DMS114 treated with DMSO at 0.1 percent for 48 hours (cell line): ENCODE data around the gene RAB3D.
"Not testable (repeated sequence)": the region's sequence is repeated elsewhere in the genome, so short reads cannot be mapped to it uniquely, and the experiment has no call there.

Source experiments
- DNase-seq: peaks from one replicate; lab custom pipeline; 2025; ENCODE audit not compliant: unreplicated experiment; lab: John Stamatoyannopoulos, UW

The RAB3D gene

DNA sequence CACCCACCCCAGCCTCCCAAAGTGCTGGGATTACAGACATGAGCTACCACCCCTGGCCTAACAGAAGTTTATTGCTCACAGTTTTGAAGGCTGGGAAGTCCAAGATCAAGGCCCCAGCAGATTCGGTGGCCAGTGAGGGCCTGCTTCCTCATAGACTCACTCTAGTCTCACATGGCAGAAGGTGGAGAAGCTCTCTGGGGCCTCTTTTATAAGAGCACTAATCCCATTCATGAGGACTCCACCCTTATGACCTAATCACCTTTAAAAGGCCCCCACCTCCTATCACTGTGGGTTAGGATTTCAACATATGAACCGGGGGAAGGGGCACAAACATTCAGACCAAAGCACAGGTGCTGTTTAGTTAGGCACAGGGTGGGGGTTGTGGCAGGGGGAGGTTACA lies 28.1 kb upstream of the RAB3D start:
- DNase-seq, result no peak

DNA sequence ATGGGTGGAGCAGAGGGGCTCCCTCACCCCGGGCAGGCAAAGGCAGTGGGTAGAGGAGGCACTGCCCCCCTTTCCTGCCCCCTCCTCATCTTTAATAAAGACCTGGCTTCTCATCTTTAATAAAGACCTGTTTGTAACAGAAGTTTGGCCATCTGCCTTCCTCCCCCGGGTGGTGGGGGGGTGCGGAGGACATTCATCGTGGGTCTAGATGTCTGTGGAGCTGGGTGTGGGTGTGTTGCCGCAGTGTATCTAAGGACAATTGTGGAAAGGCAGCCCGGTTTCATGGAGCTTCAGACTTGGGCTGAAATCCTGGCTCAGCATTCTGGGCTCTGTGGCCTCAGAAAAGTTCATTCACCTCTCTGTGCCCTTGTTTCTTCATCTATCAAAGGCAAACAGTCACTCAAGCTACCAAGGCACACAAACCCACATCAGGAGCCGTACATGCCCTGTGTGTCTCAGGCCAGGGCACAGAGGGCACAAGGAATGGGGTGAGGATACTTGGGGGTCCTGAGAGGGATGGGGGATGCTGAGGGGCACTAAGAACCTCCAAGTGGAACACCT lies 26.2 kb upstream of the RAB3D start:
- no peak for DNase-seq

DNA sequence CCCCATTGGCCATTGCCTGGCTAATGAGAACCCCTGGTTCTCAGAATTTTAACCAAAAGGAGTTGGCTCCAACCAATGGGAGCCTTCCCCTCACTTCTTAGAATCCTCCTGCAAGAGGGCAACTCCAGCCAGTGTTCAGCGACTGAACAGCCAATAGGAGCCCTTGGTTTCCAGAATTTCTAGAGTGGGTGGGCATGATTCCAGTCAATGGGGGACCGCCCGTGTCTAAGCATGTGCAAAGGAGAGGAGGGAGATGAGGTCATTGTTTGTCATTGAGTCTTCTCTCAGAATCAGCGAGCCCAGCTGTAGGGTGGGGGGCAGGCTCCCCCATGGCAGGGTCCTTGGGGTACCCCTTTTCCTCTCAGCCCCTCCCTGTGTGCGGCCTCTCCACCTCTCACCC lies 25.5 kb upstream of the RAB3D start:
- DNase-seq, result no peak

DNA sequence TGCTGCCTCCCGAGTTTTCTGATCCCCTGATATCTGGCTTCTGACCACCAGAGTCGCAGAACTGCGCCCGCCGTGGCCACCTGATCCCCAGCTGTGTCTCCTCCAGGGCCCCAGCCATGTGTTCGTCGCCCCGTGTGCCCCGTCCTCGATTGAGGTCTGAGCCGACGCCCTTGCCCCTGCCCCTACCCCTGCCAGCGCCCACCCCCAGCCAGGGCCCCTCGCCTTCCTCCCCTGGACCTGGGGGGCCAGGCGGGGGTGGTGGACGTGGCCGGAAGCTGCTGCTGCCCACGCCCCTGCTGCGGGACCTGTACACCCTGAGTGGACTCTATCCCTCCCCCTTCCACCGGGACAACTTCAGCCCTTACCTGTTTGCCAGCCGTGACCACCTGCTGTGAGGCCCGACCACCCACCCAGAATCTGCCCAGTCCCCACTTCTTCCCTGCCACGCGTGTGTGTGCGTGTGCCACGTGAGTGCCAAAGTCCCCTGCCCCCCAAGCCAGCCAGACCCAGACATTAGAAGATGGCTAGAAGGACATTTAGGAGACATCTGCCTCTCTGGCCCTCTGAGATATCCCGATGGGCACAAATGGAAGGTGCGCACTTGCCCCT lies 24.9 kb upstream of the RAB3D start:
- no peak for DNase-seq

DNA sequence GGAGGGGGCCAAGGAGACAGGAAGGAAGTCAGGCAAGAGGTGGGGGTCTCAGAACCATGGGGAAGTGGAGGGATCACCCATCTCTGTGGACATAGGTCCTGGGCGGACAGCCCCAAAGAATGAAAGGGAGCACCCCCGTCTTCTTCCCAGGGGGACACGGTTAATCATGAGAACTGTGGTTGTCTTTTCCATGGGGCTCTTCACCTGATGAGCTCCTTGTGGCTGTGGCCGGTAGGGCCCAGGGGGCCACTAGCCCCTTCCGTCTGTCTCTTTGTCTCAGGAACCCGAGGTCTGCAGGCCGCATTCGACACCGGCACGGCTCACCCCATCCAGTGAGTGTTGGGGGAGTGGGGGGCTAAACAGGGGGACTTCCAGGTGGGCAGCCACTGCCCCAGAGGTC lies 24.4 kb upstream of the RAB3D start:
- no peak for DNase-seq

DNA sequence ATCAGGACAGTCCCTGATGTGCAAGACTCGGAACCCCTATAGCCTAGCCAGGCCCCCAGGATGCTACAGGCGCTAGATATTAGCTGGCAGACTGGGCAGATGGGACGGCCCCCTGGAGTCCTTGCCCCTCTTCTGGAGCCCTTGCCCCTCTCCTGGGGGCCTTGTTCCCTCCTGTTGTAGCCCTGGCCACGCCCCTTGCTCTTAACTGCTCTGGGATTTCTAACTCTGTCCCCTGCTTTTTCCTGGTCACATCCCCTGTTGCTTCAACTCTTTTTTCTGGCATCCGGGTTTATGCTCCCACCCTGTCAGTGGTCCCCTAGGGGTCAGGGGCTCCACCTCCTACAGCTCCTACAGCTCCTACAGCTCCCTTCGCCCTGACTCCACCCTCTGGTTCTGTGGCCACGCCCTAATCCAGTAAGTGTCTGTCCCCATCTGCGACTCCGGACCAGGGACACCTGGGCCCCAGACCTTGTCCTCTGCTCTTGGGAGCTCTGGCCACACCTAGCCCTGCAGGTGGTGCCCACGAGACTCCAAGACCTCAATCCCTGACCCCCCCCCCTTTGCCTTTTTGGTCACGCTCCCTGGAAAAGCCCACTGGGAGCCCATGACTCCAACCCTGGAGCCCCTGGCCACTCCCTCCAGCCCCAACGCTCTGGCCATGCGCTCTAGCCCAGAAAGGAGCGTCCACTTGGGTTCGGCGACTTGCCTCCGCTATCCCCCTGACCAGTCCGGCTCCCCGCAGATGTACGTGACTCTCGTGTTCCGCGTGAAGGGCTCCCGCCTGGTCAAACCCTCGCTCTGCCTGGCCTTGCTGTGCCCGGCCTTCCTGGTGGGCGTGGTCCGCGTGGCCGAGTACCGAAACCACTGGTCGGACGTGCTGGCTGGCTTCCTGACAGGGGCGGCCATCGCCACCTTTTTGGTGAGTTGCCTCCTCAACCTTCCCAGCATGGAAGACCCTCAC lies 22.6 kb upstream of the RAB3D start:
- DNase-seq, result no peak

DNA sequence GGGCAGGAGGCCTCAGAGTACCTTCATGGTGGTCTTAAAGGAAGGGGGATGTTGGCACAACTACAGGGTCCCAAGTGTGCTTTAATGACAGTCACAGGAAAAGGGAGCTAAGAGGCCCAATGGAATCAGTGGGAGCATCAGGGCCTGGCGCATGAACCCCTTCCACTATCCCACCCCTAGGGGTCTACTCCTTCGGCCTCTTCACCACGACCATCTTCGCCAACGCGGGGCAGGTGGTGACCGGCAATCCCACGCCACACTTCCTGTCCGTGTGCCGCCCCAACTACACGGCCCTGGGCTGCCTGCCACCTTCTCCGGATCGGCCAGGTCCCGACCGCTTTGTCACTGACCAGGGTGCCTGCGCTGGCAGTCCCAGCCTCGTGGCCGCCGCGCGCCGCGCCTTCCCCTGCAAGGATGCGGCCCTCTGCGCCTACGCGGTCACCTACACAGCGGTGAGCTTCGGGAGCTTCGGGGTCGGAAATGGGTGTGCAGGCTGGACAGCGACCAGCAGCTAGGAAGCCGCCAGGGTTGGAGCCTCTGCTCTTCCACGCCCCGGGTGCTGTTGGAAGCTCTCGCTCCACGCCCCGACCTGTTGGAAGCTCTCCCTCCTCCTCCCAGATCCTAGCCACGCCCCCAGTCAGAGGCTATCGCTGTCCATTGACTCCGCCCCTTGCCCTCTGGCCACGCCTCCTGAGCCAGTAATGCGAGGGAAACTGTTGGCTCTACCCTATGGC lies 21.7 kb upstream of the RAB3D start:
- DNase-seq, result no peak

DNA sequence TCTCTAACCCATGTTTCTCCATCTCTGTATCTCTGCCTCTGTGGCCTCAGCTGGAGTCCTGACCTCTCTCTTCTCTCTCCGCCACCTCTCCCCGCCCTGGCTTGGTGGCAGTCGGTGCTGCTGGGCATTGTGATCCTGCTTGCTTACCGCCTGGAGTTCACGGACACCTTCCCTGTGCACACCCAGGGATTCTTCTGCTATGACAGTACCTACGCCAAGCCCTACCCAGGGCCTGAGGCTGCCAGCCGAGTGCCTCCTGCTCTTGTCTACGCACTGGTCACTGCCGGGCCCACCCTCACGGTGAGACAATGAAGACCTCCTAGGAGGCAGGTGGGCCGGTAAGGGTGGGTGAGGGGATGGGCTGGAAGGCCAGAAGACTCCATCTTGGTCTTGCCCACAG lies 20.0 kb upstream of the RAB3D start:
- no peak for DNase-seq

DNA sequence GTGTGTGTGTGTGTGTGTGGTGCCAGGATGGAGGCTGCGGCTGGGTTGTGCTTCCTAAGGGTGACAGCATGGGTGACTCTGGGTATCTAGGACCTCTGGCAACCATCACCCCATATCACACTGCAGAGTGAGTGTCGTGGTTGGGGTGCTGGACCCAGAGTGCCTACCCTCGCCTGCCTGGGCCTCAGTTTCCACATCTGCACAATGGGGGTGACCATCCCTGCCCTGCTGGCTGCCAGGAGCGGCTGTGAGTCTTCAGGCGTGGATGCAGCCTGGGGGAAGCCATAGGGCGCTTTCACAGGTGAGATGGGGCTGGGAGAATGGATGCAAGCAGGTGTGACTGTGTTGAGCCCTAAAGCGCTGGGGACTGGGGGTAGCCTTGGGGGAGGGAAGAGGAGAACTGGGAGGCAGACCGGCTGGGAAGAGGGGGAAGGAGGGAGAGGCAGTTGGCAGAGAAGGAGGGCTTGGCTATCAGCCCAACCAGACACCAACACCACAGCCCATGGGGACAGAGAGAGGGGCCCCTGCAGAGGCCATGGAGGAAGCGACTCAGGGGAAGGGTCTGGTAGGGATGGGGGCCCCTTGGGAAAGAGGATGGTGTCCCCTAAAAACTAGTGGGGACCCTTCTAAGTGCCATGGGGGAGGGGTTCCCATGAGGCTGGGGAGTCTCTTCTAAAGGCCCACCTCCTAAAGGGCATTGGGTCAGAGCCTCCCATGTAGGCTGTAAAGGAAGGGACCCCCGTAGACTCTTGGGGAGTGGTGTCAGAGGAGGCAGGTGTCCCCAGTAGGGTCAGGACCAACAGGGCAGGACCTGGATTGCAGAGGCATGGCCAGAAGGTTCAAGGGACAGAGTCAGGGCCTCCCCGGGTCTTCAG lies 17.5 kb upstream of the RAB3D start:
- no peak for DNase-seq

DNA sequence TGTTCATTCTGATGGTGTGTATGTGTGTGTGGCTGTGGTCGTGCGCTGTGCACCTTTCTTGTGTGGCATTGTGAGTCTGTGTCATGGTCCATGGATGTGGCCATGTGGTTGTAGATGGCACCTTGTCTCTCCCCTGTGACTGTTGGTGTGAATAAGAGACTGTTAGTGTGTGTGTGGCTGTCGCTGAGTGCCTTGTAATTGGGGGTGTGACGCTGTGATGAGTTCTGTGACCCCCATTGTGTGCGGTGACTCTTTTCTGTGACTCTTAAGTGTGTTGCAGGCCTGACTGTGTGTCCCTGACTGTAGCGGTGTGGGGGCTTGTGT lies 16.6 kb upstream of the RAB3D start:
- DNase-seq, result no peak

DNA sequence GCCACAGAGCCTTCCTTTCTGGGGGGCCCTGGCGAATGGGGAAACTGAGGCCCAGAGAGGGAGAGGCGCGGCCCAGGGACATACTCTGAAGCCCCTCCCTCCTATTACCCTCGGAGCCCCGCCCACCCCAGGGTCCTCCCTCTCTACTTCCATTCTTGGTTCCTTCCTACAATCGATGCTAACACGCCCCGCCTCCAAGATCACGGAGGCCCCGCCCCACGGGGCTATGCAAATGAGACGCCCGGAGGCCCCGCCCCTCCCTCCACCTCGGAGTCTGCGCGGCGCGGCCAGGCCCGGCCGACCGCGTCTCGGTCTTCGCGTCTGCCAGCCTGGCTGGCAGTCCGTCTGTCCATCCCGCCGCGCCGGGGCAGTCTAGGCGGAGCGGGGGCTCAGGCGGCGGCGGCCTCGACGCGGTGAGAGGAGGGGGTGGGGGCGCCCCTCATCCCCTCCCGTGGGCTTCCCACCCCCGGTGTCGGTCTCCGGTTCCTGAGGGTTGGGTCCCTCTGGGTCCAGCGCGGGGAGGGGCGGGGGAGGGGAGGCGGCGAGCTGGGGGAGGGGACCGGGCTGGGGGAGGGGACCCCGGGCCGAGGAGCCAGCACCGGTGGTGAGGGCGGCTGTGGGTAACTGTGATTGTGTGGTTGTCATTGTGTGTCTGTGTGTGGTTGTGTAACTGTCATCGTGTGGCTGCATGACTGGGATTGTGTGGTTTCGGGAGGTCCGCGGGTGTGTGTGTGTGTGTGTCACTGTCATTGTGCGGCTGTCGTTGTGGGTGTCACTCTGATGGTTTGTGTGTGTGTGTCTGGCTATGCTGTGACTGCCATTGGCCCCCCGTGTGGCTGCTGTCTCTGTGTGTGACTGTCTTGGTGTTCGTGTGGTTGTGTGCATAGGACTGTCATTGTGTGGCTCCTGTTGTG lies 16.0 kb upstream of the RAB3D start, which contains the start of gene PLPPR2:
PLPPR2 (plus strand) TSS at position 273 of the 914 bp plus-strand sequence. CDS start 2,242 bp downstream, outside the sequence.
- DNase-seq, result peak; percentile 66

DNA sequence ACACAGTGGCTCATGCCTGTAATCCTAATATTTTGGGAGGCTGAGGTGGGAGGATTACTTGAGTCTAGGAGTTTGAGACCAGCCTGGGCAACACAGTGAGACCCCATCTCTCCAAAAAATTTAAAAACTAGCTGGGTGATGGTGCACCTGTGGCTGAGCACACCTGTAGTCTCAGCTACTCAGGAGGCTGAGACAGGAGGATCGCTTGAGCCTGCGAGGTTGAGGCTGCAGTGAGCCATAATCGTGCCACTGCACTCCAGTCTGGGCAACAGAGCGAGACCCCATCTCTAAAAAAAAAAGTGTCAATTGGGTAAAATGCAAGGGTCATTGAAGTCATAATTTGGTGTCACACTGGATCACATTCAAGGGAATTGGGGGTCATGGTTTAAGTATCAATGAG lies 14.6 kb upstream of the RAB3D start:
- DNase-seq, result not testable (repeated sequence)

DNA sequence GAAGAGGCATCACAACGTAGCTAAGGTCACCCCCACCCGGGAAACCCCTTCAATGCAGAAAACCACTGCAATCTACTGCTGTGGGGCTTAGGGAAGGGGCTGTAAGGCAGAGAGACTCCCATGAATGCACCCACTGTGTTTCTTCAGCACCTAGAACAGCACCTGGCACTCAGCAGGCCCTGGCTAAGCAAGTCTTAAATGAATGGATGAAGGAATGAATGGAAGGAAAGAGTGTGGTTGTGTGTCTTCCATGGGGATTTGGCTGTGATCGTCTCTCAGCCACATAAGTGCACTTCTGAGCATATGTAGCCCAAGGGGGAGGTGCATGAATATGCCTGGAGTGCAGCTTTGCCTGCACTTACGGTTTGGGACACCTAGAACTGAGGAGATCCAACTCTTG lies 9.7 kb upstream of the RAB3D start:
- DNase-seq, result no peak

DNA sequence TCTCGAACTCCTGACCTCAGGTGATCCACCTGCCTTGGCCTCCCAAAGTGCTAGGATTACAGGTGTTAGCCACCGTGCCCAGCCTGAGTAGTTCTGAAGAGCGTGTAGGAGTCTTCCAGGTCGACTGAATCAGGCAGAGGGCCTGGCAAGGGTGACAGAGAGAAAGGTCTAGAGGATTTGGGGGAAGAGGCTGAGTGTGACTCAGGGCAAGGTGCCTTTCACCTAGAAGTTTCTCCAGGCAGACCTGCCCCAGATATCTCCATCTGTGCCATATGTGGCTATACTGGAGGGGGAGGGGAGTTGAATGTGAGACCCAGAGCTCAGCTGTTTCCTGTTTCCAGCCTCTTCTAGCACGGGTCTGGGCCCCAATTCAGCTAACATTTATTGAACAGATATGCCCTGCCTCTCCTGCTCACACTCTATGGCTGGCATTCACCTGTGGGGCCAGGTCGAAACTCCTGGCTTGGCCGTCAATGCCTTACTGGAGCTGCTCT lies 8.1 kb upstream of the RAB3D start:
- no peak for DNase-seq

DNA sequence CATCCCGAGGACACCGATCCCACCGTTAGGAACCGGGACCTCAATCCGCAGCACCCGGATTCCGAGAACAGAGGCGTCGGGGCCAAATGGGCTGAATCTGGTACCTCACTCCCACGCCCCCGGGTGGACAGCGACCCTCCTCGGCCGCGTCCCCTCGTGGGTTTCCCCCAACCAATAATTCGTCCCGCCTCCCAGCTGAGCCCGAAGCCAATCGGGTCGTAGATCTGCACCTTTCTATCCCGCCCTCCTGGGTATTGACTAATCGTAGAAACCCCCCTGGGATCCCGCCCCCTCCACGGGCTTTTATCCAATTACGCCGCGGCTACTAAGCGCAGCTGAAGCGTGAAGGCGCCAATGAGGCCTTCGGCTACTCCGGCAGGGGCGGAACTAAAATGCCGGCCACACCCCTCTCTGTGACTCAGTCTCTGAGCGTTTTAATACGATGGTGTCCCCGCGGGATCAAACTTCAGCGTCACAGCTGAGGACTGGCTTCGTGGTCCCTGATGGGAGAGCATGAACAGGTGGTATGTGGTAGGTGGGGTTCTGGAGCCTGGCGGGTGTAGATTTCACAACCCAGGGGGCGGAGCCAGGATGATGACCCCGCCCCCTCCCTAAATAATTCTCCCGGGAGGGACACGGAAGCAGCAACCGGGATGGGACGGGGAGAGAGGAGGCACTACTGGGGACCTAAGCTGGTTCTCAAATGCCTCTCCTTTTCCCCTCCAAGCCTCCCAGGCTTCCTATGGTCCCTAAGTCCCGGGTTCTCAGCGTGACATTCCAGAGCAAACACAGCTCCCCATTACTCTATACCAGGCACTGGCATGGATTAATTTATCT lies 6.9 kb upstream of the RAB3D start, which contains the start of the genes CCDC159 and TMEM205:
CCDC159 (plus strand) TSS at position 416 of the 837 bp plus-strand sequence; CDS start at position 504, 88 bp downstream.
TMEM205 (minus strand) TSS at position 165 of the 837 bp plus-strand sequence. CDS start 649 bp downstream, outside the sequence.
- peak; percentile 89 for DNase-seq

DNA sequence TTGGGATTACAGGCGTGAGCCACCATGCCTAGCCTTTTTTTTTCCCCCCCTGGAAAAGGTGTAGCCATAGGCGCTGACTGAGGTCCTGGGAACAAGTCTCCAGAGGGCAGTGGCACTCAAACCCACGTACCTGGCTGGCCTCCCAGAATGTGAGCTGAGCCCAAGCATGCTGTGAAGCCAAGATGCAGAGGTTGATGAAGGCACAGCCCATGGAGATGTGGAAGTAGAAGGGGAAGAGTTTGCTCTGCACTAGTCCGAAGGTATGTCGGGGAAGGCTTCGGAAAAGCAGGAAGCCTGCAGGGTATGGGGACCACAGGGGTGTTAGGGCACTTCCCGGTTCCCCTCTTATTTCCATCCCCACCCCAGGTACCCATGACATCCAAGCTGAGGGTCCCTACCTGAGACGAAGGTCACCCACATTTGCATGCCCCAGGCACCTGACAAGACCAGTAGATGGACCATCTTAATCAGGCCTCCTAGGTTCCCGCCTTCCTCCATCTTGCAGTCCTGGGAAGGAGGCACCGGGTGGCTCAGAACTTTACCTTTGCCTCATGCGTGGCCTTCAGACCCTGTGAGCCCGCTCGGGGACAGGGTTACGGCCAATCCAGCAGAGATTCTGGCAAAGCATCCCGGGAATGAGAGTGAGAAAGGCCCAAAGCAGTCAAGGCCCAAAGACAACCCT lies 5.8 kb upstream of the RAB3D start:
- DNase-seq, result no peak

DNA sequence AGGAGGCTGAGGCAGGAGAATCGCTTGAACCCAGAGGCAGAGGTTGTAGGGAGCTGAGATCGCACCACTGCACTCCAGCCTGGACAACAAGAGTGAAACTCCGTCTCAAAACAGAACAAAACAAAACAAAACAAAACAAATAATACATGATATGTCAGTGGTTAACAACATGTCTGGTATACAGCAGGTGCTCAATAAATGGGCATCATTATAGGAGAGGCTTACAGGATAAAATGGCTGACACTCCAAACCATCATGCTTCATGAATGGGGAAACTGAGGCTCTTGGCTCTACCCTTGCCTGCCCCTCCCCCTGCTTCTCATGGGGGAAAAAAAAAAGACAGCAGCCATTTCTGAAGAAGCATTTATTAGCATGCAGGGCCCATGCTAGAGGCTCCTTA lies 3.0 kb upstream of the RAB3D start:
- DNase-seq, result no peak

DNA sequence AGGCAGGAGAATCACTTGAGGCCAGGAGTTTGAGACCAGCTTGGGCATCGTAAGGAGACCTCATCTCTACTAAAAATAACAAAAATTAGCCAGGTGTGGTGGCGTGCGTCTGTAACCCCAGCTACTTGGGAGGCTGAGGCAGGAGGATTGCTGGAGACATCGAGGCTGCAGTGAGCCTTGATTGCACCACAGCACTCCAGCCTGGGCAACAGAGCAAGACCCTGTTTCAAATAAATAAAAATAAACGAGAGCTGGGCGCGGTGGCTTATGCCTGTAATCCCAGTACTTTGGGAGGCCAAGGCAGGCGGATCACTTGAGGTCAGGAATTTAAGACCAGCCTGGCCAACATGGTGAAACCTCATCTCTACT lies 626 bp upstream of the RAB3D start:
- DNase-seq, result not testable (repeated sequence)
